Spleen (tissue), 11 donors: Measurements from ENCODE around the gene RNU6-8. TPM values are rescaled to one million over a fixed set of nuclear protein-coding genes. Genes with fewer than 3 reads are reported as not detected.

Source experiments
- DNase-seq: peaks from one replicate; pipeline ENCODE4 v3.0.0-alpha.2; 2020
- H3K27ac ChIP-seq, 8 donors: fragments of 200-600 bp; sonication (generic) in 7 of 8; 1 replicate in 4 of 8; 2 replicates in 4 of 8; pipeline versions ENCODE4 v1.5.0 to v1.8.0; 2016 to 2021; ENCODE audit warnings: inconsistent platforms in 4 of 8, mild to moderate bottlenecking in 4 of 8, moderate library complexity in 1 of 8
- H3K27me3 ChIP-seq, 7 donors: fragments of 200-600 bp; sonication (generic) in 6 of 7; replicated peaks in 1 of 7; 1 replicate in 4 of 7; 2 replicates in 3 of 7; pipeline versions ENCODE4 v1.5.0 to v1.8.0; 2016 to 2021; ENCODE audit warnings: inconsistent platforms in 3 of 7, mild to moderate bottlenecking in 1 of 7
- H3K36me3 ChIP-seq, 6 donors: fragments of 200-600 bp; sonication (generic) in 5 of 6; 1 replicate in 4 of 6; 2 replicates in 2 of 6; pipeline versions ENCODE4 v1.5.0 to v1.8.0; 2016 to 2021; ENCODE audit warnings: inconsistent platforms in 2 of 6
- H3K4me1 ChIP-seq, 6 donors: fragments of 200-600 bp; sonication (generic) in 5 of 6; 1 replicate in 3 of 6; 2 replicates in 3 of 6; pipeline versions ENCODE4 v1.5.0 to v1.8.0; 2016 to 2021; ENCODE audit warnings: inconsistent platforms in 3 of 6
- H3K4me3 ChIP-seq, 8 donors: fragments of 200-600 bp; sonication (generic) in 7 of 8; 1 replicate in 4 of 8; 2 replicates in 4 of 8; pipeline versions ENCODE4 v1.5.0 to v1.8.0; 2016 to 2021; ENCODE audit warnings: inconsistent platforms in 4 of 8, mild to moderate bottlenecking in 4 of 8, moderate library complexity in 2 of 8
- H3K9me3 ChIP-seq, 8 donors: fragments of 200-600 bp; sonication (generic) in 7 of 8; 1 replicate in 4 of 8; 2 replicates in 4 of 8; pipeline versions ENCODE4 v1.5.0 to v1.8.0; 2016 to 2021; ENCODE audit warnings: inconsistent platforms in 4 of 8
- POLR2A ChIP-seq, 3 donors: fragments of 450-650 bp; IDR thresholded peaks; one replicate each; pipeline ENCODE4 v1.5.1; 2017; ENCODE audit warnings: antibody characterized with exemption in 3 of 3, mild to moderate bottlenecking in 1 of 3
- POLR2AphosphoS5 ChIP-seq, 3 donors: sonication (generic); formaldehyde crosslinking; IDR thresholded peaks; one replicate each; pipeline ENCODE4 v1.5.1; 2017; ENCODE audit warnings: antibody characterized with exemption in 3 of 3
- WGBS, 5 donors: extraction: QIAGEN DNeasy Blood & Tissue Kit in 3 of 5; methylation state at CpG; one replicate each; pipeline versions ENCODE4 v1.1.5 to v1.1.7; 2013 to 2018; 5-methylcytosine and 5-hydroxymethylcytosine counted together
- intact Hi-C: fragments of 100-400 bp; cut with DNase I; formaldehyde crosslinking; loops from one replicate; pipeline ENCODE4 v1.15.0; 2023; ENCODE audit warnings: low total_unique reads
- polyA plus RNA-seq, 3 donors: library from polyadenylated mRNA; stranded (reverse); fragments of 200-250 nt; gene quantifications; one replicate each; pipeline ENCODE4 v1.2.1, GENCODE V29; 2013
- total RNA-seq, 7 donors: library from RNA; depleted of rRNA in 3 of 7; stranded (reverse); fragments of >200 nt in 3 of 7; fragmentation: NEBNext Ultra II Directional in 4 of 7; extraction: Animal tissue kit (Norgen Biotek cat#: 25700) in 4 of 7; gene quantifications; one replicate each; pipeline versions ENCODE4 v1.1.0 to v1.2.1, GENCODE V29; 2016 to 2021
- TF ChIP-seq, protein P1 (sequence below), 11 experiments: fragments of 200-600 bp in 7 of 11; fragments of 450-650 bp in 4 of 11; sonication (generic) in 4 of 11; IDR thresholded peaks in 8 of 11; conservative IDR thresholded peaks in 3 of 11; 1 replicate in 7 of 11; 2 replicates in 4 of 11; pipeline versions ENCODE4 v1.4.0 to v1.8.0; 2016 to 2021; ENCODE audit warnings: antibody characterized with exemption in 11 of 11, inconsistent platforms in 4 of 11, mild to moderate bottlenecking in 1 of 11
- donor health status: healthy with polysubstance abuse.
- donor health status: DM: no; HTN: no; CAD: no; lungs with moderate emphysema.
- donor health status: DM: no; HTN: no; CAD: no.
- donor health status: Bipolar disorder and iron deficiency.
- donor health status: healthy.
- donor health status: DM: no; HTN: no; CAD: no.
- donor health status: DM: yes; HTN: yes; CAD: no.

The RNU6-8 gene
- total and polyA plus RNA-seq, 10 donors, result not detected

DNA sequence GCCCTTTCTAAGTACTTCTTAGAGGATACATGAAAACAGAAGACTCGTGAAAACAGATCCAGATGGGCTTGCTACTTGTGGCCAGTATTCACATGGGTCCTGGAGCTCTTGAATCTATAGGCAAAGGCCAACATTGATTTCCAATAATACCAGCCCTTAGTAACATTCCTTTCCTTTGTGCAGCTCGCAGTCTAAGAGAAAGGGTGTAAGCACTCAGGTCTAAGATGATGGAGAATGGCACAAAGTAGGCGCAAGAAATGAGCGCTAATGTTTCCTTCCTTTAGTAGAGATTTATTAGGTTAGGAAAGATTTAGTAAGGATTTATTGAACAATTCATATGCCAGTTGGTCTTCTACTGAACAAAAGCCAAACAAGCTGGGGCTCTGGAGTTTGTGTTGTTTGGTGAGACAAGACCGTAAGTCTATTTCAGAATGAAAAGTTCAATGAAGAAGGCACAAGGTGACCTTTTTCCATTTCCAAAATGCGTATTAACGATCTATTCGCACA lies 525 bp downstream of the RNU6-8 start:
- intact Hi-C loops, result loop anchor here (5.0 kb wide), 1 partner anchor 125 kb away; the partner anchor contains the start of gene ARHGAP5
- no peak for DNase-seq
- 2 to 4% (median 3%) methylated on average over 8 of the region's 8 CpGs for WGBS, 5 donors
- Histone ChIP-seq H3K9me3 (no peaks in the 10 kb centered on the region), H3K4me3 (peak overlapping the region; percentile 60 to 80 (median 69)), H3K36me3 (no peaks in the 10 kb centered on the region), H3K4me1 (peaks cover 5 to 49% (median 27%) of the 10 kb centered on the region in 6 donors), H3K27me3 (peaks cover 0 to 8% (median 0%) of the 10 kb centered on the region in 7 donors), H3K27ac (peak overlapping the region; percentile 87 to 97 (median 92))
- no peak for TF ChIP-seq POLR2AphosphoS5 (IDR thresholded peaks at IDR 0.05)
- TF ChIP-seq, protein P1, sequence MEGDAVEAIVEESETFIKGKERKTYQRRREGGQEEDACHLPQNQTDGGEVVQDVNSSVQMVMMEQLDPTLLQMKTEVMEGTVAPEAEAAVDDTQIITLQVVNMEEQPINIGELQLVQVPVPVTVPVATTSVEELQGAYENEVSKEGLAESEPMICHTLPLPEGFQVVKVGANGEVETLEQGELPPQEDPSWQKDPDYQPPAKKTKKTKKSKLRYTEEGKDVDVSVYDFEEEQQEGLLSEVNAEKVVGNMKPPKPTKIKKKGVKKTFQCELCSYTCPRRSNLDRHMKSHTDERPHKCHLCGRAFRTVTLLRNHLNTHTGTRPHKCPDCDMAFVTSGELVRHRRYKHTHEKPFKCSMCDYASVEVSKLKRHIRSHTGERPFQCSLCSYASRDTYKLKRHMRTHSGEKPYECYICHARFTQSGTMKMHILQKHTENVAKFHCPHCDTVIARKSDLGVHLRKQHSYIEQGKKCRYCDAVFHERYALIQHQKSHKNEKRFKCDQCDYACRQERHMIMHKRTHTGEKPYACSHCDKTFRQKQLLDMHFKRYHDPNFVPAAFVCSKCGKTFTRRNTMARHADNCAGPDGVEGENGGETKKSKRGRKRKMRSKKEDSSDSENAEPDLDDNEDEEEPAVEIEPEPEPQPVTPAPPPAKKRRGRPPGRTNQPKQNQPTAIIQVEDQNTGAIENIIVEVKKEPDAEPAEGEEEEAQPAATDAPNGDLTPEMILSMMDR (IDR thresholded peaks at IDR 0.05 in 8 of 11, conservative IDR thresholded peaks at IDR 0.05 in 3 of 11), result no peak
- TF ChIP-seq POLR2A (IDR thresholded peaks at IDR 0.05), result no peak

DNA sequence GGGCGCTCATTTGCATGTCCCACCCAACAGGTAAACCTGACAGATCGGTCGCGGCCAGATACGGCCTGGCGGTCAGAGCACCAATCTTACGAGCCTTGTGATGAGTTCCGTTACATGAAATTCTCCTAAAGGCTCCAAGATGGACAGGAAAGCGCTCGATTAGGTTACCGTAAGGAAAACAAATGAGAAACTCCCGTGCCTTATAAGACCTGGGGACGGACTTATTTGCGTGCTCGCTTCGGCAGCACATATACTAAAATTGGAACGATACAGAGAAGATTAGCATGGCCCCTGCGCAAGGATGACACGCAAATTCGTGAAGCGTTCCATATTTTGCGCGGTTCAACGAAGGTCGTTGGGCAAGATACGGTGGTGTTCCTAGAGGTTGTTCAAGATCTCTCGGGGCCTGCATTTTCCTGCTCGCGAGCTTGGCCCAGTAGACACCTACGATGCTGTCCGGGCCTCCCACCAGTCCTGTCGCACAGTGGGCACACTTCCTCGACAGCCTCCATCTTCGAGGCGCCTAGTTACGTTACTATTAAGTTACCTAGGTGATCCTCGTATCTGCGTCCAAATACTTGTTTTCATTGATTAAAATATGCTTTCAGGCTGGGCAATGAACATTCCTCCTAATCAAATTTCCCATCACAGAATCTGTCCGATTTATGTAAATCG lies 1.1 kb downstream of the RNU6-8 start, which contains the start of gene RNU6-7:
Gene RNU6-7 (plus strand): TSS at position 230 of the 675 bp plus-strand sequence.
- Histone ChIP-seq H3K4me3 (peak within 1 kb of the TSS; percentile 60 to 80 (median 69)), H3K27me3 (peaks cover 0 to 8% (median 0%) of the 10 kb centered on the region in 7 donors), H3K9me3 (no peaks in the 10 kb centered on the region), H3K27ac (peak within 1 kb of the TSS; percentile 87 to 97 (median 92)), H3K36me3 (no peaks in the 10 kb centered on the region), H3K4me1 (peaks cover 5 to 49% (median 27%) of the 10 kb centered on the region in 6 donors)
- intact Hi-C loops, result loop anchor here (5.0 kb wide), 1 partner anchor 125 kb away; the partner anchor contains the start of gene ARHGAP5
- peak; percentile 81 for DNase-seq
- TF ChIP-seq POLR2A (IDR thresholded peaks at IDR 0.05) (no peak), POLR2AphosphoS5 (IDR thresholded peaks at IDR 0.05) (peak in 1 of 3 donors; percentile 53)
- TF ChIP-seq, protein P1 (IDR thresholded peaks at IDR 0.05 in 8 of 11, conservative IDR thresholded peaks at IDR 0.05 in 3 of 11), result no peak
- 1 to 3% (median 1%) methylated on average over 39 to 40 of the region's 40 CpGs for WGBS, 5 donors

DNA sequence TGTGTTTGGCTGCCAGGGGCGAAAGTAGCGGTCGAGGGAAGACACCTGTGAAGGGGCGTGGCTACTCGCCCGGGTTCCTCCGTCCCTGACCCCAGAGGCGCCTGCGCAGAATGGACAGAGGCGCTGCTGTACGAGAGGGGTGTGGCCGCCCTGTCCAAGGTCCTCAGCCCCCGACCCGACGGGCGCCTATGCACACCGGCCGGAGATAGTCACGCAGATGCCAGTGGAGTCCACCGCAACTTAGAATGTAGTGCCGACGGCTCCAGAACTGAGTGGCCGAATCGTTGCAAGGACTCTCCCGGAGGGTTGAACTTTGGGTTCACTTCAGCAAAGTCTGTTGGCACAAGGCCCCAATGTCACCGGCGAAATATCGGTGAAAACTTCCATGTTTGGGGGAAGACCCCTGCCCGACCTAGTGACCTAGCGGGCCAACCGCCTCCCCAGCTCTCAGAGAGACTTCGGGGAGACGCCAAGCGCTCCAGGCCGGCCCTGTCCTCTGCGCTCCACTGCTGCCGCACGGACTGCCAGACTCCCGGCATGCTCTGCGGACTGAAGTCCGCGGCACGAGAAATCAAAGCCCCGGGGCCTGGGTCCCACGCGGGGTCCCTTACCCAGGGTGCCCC lies 1.8 kb downstream of the RNU6-8 start:
- 0 to 1% (median 0%) methylated on average over 11 to 46 of the region's 46 CpGs for WGBS, 5 donors
- Histone ChIP-seq H3K27ac (peak overlapping the region; percentile 87 to 97 (median 92)), H3K4me3 (peak overlapping the region; percentile 60 to 80 (median 69)), H3K36me3 (no peaks in the 10 kb centered on the region), H3K4me1 (peaks cover 5 to 49% (median 27%) of the 10 kb centered on the region in 6 donors), H3K27me3 (peaks cover 0 to 8% (median 0%) of the 10 kb centered on the region in 7 donors), H3K9me3 (no peaks in the 10 kb centered on the region)
- TF ChIP-seq POLR2A (IDR thresholded peaks at IDR 0.05), result peak in 1 of 3 donors; percentile 25
- TF ChIP-seq, protein P1 (IDR thresholded peaks at IDR 0.05 in 8 of 11, conservative IDR thresholded peaks at IDR 0.05 in 3 of 11), result no peak
- peak; percentile 80 to 91 (median 86) for TF ChIP-seq POLR2AphosphoS5 (IDR thresholded peaks at IDR 0.05)
- intact Hi-C loops, result loop anchor here (5.0 kb wide), 1 partner anchor 124 kb away; the partner anchor contains the start of gene ARHGAP5
- DNase-seq, result peak; percentile 96
